Posterior vena cava (tissue), 2 donors: Measurements from ENCODE around the gene POP4. TPM values are rescaled to one million over a fixed set of nuclear protein-coding genes. Genes with fewer than 3 reads are reported as not detected.

Experiments
- DNase-seq: peaks from one replicate; pipeline ENCODE4 v3.0.0-alpha.2; 2020; ENCODE audit warnings: low spot score
- intact Hi-C, 2 donors: fragments of 100-400 bp; cut with DNase I; formaldehyde crosslinking; loops; one replicate each; pipeline versions ENCODE4 v1.14.1 to v1.14.2; 2022 to 2023
- total RNA-seq, 2 donors: library from RNA; stranded (reverse); fragmentation: NEBNext Ultra II Directional; extraction: Animal tissue kit (Norgen Biotek cat#: 25700); gene quantifications; one replicate each; pipeline ENCODE4 v1.2.1, GENCODE V29; 2021
- donor health status: DM: yes; HTN: yes; CAD: no.
- donor health status: DM: yes; HTN: yes; CAD: no.

Gene POP4
- total RNA-seq, 2 donors from 2014 or later: 41.4 to 49.1 TPM

- intact Hi-C loops: no loop called here
- DNase-seq: no peak
Measured at GRCh38 chr19:29574510-29574909, 31.6 kb upstream of the POP4 start.

DNA sequence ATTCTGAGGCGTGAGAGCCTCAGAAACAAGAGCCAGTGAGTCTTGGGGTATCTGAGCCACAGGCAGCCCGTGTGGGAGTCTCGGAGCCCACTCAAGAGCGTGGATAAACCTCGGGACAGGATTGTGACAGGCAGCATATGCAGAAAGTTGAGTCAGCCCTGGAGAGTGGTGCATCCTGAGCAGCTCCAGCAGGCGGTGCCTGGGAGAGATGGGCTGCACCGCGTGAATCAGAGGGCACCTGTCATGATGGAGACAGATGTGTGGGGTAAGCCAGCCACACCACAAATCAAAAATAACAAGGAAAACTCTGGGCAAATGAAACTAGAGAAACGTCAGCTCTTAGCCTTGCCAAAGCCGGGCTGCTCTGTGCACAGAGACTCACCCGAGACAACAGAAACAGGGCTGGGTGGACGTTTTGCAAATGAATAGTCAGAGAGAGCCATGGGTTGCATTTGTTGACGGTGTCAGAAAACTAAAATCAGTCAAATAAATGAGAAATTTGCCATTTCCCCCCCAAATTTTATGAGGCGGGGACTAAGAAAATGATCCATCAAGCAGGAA is 30.0 kb upstream of the POP4 start:
- no peak for DNase-seq
- intact Hi-C loops: no loop called here

DNA sequence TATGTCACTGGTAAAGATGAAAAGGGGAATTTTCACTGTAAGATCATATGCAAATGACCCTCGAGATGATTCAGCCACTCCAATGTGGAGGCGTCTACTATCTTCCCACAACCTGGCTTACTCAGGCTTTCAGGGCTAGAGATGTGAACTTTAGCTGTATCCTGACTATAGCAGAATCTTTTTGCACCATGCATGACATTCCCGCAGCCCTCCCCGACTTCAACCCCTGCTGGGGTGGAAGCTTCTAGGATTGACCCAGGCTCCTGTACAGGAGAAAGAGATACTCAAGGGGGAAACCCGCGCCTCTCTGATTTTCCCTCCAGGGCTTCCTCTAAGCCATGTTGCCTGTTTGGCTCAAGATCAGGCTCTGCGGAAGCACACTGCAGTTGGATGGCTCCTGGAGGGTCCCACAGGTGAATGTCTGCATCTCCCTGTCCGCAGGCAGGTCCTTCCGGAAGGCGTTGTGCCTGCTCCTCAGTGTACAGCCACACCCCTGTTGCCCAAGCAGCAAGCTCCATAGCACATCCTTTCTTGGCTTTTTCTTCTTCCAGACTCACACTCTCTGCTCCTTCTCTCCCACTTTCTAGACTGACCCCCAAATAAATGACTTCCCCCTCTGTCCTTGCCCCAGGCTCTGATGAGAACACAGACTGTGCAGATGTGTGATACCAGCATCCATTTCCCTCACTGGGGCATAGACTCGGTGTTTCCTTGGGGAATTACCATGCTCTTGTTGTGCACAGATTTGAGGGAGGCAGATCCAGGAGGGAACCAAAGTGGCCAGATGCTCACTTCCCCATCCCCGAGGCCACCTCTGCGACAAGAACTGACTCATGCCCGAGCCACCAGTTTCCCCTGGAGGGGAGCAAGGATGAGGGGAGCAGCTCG is 29.1 kb upstream of the POP4 start:
- intact Hi-C loops: no loop called here
- DNase-seq: no peak

DNA sequence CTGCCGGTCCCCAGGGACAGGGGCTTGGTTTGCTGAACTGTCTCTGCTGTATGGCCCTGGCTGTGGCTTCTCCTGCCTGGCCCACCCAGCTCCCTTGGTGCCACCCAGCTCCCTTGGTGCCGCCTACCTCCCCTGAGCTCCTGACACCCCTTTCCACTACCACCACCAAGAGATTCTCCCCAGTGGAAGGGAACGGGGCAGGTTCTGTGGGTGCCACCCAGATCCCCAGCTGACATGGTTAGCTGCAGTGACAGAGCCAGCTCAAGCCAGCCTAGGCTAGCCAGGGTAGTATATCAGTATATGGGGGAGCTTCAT is 28.5 kb upstream of the POP4 start:
- DNase-seq: no peak
- intact Hi-C loops: no loop called here

DNA sequence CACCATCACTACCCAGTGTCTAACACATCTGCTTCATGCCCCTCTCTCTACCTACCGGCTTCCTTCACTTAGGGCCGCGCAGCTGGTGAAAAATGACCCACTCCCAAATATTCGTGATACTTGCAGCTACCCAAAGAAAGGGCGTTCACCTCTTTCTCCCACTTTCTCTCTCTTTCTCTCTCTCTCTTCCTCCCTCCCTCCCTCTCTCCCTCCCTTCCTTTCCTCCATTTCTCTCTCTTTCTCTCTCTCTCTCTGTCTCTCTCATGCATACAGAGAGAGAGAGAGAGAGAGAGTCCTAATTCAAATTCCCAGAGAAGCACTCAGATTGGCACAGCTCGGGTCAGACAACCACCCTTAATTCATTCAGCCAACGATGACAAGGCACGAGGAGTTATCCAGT is 27.7 kb upstream of the POP4 start:
- no peak for DNase-seq
- intact Hi-C loops: no loop called here

GRCh38 chr19:29579308-29579910 is 26.7 kb upstream of the POP4 start:
- DNase-seq: no peak

DNA sequence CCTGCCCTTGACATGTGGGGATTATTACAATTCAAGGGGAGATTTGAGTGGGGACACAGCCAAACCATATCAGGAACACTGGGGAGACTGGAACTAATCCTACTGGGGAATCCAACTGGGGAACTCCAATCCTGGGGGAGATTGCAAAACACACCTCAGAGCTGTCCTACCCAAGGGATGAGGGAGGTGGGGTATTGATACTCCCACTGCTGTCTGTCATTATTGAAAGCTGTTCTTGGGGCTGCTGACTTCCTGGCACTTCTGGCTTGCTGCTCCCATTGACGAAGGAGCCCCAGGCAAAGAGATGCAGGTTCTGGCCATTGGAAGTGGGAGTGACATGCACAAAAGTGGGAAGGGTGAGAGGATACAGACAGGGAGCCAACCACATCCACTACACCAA is 24.7 kb upstream of the POP4 start:
- DNase-seq: no peak
- intact Hi-C loops: no loop called here

More at GRCh38 chr19:29579308-29579910, 26.7 kb upstream of the POP4 start:
- intact Hi-C loops: no loop called here

- DNase-seq: no peak
- intact Hi-C loops: no loop called here
Measured at GRCh38 chr19:29583196-29583999, 22.7 kb upstream of the POP4 start.

- intact Hi-C loops: loop anchor here in 1 of 2 donors (5.0 kb wide), 1 partner anchor 1696 kb away; no protein-coding TSS in a partner anchor
- no peak for DNase-seq
Measured at GRCh38 chr19:29586401-29586800, 19.7 kb upstream of the POP4 start.

GRCh38 chr19:29587059-29587458 is 19.0 kb upstream of the POP4 start:
- no peak for DNase-seq
- intact Hi-C loops: loop anchor here in 1 of 2 donors (5.0 kb wide), 1 partner anchor 1695 kb away; no protein-coding TSS in a partner anchor

DNA sequence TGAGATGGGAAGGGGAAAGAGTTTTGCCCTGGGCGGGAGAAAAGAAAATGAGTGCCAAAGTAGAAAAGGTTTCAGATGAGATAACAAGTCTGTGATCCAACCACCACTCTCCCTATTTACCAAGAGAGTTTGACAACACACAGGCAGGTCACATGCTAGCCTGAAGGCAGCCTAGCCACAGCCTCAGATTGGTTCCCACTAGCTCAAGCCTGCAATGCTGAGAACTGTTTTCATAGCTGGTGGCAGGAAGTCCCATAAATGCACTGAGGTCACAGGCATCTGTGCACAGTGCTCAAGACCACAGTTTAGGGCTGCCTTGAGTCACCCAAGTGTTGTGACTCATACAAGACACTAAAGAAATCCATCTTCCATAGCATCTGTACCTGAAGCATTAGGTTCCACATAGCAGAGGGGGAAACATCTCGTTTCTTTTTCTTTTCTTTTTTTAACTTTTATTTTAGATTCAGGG is 18.5 kb upstream of the POP4 start:
- no peak for DNase-seq
- intact Hi-C loops: loop anchor here in 1 of 2 donors (5.0 kb wide), 1 partner anchor 1695 kb away; no protein-coding TSS in a partner anchor

- DNase-seq: no peak
- intact Hi-C loops: loop anchor here in 1 of 2 donors (5.0 kb wide), 1 partner anchor 1694 kb away; no protein-coding TSS in a partner anchor
Measured at GRCh38 chr19:29588095-29588494, 18.0 kb upstream of the POP4 start.

GRCh38 chr19:29590278-29590677 is 15.8 kb upstream of the POP4 start:
- intact Hi-C loops: no loop called here
- no peak for DNase-seq

GRCh38 chr19:29591670-29592069 is 14.4 kb upstream of the POP4 start:
- no peak for DNase-seq
- intact Hi-C loops: no loop called here

DNA sequence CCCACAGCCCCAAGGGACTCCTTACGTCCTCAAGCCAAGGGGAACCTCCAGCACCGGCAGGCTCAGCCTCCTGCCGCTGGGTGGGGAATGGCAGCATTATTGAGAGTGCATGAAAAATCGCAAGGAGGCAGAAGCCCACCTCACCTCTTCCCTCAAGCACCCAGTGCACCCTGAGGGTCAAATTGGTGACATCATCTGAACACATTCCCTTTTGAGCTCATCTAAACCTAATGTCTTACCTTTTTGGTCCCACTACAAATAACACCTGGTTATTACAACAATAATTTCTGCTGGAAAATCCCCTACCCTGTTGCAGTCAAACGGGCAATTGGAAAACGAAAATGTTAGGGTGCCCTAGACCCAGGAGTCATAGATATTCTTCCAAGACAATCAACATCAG is 12.2 kb upstream of the POP4 start:
- no peak for DNase-seq
- intact Hi-C loops: no loop called here

DNA sequence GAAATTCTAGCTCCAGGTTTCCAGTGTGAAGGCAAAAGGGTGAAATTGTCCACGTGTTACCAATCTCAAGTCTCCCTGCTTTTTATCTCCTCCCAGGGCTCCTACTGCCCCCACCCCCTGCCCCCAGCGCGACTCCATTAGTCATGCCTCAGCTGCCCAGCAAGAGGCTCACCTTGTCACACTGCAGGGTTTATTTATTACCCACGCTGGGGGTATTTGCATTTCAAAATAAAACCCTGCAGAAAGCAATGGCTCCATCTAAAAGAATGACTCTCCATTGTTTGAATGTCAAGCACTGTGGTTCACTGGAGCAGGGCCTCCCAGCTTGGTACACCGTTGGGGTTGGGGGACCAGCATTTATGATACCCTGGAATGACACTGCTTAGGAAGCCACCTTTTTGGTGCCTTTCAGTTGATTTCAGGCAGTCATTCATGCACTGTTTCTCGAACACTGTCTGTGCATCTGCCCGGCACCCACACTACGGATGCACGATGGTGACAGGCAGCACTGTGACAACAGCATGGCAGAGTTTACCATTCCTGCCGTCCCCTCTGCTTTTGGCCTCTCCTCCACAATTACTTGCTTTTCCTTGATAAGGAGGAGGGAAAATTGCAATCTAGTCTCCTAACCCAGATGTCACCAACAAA is 9.9 kb upstream of the POP4 start:
- no peak for DNase-seq
- intact Hi-C loops: no loop called here

GRCh38 chr19:29596885-29597525 is 9.1 kb upstream of the POP4 start:
- intact Hi-C loops: no loop called here
- no peak for DNase-seq

- no peak for DNase-seq
Measured at GRCh38 chr19:29598036-29598435, 8.0 kb upstream of the POP4 start.

DNA sequence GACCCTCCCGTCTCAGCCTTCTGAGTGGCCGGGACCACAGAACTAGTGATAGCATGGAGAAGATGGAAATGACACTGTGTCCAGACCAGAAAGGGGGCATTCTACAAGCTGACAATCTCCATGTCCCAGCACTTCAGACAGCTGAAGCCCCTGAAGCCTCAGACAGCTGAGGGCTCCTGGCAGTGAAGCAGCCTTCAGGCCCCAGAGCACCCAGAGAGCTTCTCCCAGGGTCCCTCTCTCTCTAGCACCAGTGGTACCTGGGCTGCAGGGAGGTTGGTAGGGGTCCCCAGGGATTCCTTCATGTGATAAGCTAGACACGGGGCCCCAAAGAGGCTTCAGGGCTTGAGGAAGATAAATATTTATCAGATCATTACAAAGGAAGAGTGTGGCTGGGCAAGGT is 7.6 kb upstream of the POP4 start:
- DNase-seq: no peak
- intact Hi-C loops: no loop called here

More at GRCh38 chr19:29598036-29598435, 8.0 kb upstream of the POP4 start:
- intact Hi-C loops: no loop called here
